Tibial nerve (tissue), 4 donors: ENCODE results near the gene PRSS3.

Experiments used
- EP300 ChIP-seq, 2 donors: sonication (generic); formaldehyde crosslinking; IDR thresholded peaks; one replicate each; pipeline ENCODE4 v1.6.1; 2017; ENCODE audit warnings: antibody characterized with exemption in 2 of 2, mild to moderate bottlenecking in 1 of 2
- POLR2A ChIP-seq, 2 donors: fragments of 450-650 bp; IDR thresholded peaks; one replicate each; pipeline ENCODE4 v1.6.1; 2017; ENCODE audit warnings: antibody characterized with exemption in 2 of 2, mild to moderate bottlenecking in 2 of 2, moderate library complexity in 2 of 2
- TF ChIP-seq, protein P1 (sequence below), 5 experiments: fragments of 200-600 bp in 3 of 5; fragments of 450-650 bp in 2 of 5; sonication (generic) in 3 of 5; IDR thresholded peaks; one replicate each; pipeline ENCODE4 v1.5.1; 2016 to 2019; ENCODE audit warnings: antibody characterized with exemption in 5 of 5, mild to moderate bottlenecking in 3 of 5, moderate library complexity in 2 of 5

DNA sequence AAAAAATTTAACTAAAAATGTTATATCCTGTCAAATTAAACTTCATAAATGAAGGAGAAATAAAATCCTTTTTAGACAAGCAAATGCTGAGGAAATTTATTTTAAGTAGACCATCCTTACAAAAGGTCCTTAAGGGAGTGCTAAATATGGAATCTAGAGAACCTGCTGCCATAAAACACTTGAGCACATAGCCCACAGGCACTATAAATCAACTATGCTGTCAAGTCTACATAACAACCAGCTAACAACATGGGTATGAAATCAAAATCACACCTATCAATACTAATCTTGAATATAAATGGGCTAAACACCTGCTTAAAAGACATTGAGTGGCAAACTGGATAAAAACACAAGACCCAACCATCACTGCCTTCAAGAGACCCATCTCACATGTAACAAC lies 15.1 kb upstream of the PRSS3 start:
- TF ChIP-seq, protein P1, sequence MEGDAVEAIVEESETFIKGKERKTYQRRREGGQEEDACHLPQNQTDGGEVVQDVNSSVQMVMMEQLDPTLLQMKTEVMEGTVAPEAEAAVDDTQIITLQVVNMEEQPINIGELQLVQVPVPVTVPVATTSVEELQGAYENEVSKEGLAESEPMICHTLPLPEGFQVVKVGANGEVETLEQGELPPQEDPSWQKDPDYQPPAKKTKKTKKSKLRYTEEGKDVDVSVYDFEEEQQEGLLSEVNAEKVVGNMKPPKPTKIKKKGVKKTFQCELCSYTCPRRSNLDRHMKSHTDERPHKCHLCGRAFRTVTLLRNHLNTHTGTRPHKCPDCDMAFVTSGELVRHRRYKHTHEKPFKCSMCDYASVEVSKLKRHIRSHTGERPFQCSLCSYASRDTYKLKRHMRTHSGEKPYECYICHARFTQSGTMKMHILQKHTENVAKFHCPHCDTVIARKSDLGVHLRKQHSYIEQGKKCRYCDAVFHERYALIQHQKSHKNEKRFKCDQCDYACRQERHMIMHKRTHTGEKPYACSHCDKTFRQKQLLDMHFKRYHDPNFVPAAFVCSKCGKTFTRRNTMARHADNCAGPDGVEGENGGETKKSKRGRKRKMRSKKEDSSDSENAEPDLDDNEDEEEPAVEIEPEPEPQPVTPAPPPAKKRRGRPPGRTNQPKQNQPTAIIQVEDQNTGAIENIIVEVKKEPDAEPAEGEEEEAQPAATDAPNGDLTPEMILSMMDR (IDR thresholded peaks at IDR 0.05), result no peak
- TF ChIP-seq EP300 (IDR thresholded peaks at IDR 0.05), result no peak
- no peak for TF ChIP-seq POLR2A (IDR thresholded peaks at IDR 0.05)
